Measurements from ENCODE around the gene TTLL3.

Gene TTLL3

GRCh38 chr3:9786209-9786739, 23.8 kb upstream of the TTLL3 start:
- TF ChIP-seq CTCF (IDR thresholded peaks at IDR 0.05), result no peak
- no peak overlapping the region for H3K27ac ChIP-seq
- peaks cover 61 to 96% (median 70%) of the 10 kb centered on the region in 3 donors for H3K36me3 ChIP-seq
- no peak for DNase-seq
- intact Hi-C loops (cut with DNase I; ENCODE audit: low total_unique reads), result no loop called here
- H3K9me3 ChIP-seq, result no peaks in the 10 kb centered on the region
- H3K4me3 ChIP-seq, result no peak overlapping the region
- H3K4me1 ChIP-seq, result peaks cover 0 to 9% (median 7%) of the 10 kb centered on the region in 4 donors
- no peaks in the 10 kb centered on the region for H3K27me3 ChIP-seq

- Histone ChIP-seq H3K4me1 (peaks cover 0 to 16% (median 14%) of the 10 kb centered on the region in 4 donors), H3K9me3 (no peaks in the 10 kb centered on the region), H3K27me3 (no peaks in the 10 kb centered on the region), H3K4me3 (no peak overlapping the region), H3K36me3 (peaks cover 55 to 89% (median 66%) of the 10 kb centered on the region in 3 donors), H3K27ac (no peak overlapping the region)
- intact Hi-C loops (cut with DNase I; ENCODE audit: low total_unique reads), result no loop called here
- TF ChIP-seq CTCF (IDR thresholded peaks at IDR 0.05), result no peak
- DNase-seq, result no peak
Measured at GRCh38 chr3:9786825-9787669, 23.0 kb upstream of the TTLL3 start.

GRCh38 chr3:9787714-9788113, 22.3 kb upstream of the TTLL3 start:
- no peak for TF ChIP-seq CTCF (IDR thresholded peaks at IDR 0.05)
- H3K4me1 ChIP-seq, result peaks cover 0 to 16% (median 14%) of the 10 kb centered on the region in 4 donors
- no peaks in the 10 kb centered on the region for H3K9me3 ChIP-seq
- DNase-seq, result no peak
- no peak overlapping the region for H3K4me3 ChIP-seq
- H3K36me3 ChIP-seq, result peaks cover 48 to 82% (median 60%) of the 10 kb centered on the region in 3 donors
- intact Hi-C loops (cut with DNase I; ENCODE audit: low total_unique reads), result no loop called here
- H3K27me3 ChIP-seq, result no peaks in the 10 kb centered on the region
- no peak overlapping the region for H3K27ac ChIP-seq

- no peaks in the 10 kb centered on the region for H3K27me3 ChIP-seq
- intact Hi-C loops (cut with DNase I; ENCODE audit: low total_unique reads), result no loop called here
- DNase-seq, result no peak
- peak overlapping the region in 1 of 2 donors; percentile 68 for H3K4me3 ChIP-seq
- no peaks in the 10 kb centered on the region for H3K9me3 ChIP-seq
- H3K36me3 ChIP-seq, result peaks cover 20 to 58% (median 30%) of the 10 kb centered on the region in 3 donors
- peaks cover 0 to 43% (median 37%) of the 10 kb centered on the region in 4 donors for H3K4me1 ChIP-seq
- no peak for TF ChIP-seq CTCF (IDR thresholded peaks at IDR 0.05)
- H3K27ac ChIP-seq, result peak overlapping the region; percentile 94 to 97
Measured at GRCh38 chr3:9791127-9791526, 18.9 kb upstream of the TTLL3 start.

GRCh38 chr3:9791790-9792404, 18.2 kb upstream of the TTLL3 start:
- H3K4me3 ChIP-seq, result peak overlapping the region; percentile 68 to 95
- H3K27me3 ChIP-seq, result no peaks in the 10 kb centered on the region
- H3K36me3 ChIP-seq, result peaks cover 20 to 53% (median 26%) of the 10 kb centered on the region in 3 donors
- peak overlapping the region; percentile 94 to 97 for H3K27ac ChIP-seq
- H3K9me3 ChIP-seq, result no peaks in the 10 kb centered on the region
- DNase-seq, result no peak
- intact Hi-C loops (cut with DNase I; ENCODE audit: low total_unique reads), result loop anchor here (2.0 kb wide), 1 partner anchor 21 kb away; no protein-coding TSS in a partner anchor
- TF ChIP-seq CTCF (IDR thresholded peaks at IDR 0.05), result no peak
- H3K4me1 ChIP-seq, result peaks cover 0 to 44% (median 37%) of the 10 kb centered on the region in 4 donors
